ENCODE measurements around the gene TMEM233.
"Not testable (repeated sequence)": the region's sequence is repeated elsewhere in the genome, so short reads cannot be mapped to it uniquely, and the experiment has no call there.

TMEM233 gene

DNA sequence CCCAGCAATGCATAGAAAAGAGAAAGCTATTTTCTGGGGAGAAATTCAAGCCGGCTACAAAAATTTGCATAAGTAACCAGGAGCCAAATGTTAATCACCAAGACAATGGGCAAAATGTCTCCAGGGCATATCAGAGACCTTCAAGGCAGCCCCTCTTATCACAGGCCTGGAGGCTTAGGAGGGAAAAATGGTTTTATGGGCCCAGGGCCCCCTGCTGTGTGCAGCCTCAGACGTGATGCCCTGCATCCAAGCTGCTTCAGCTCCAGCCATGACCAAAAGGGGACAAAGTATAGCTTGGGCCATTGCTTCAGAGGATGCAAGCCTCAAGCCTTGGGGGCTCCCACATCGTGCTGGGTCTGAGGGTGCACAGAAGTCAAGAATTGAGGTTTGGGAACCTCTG lies 15.8 kb downstream of the TMEM233 start:
- DNase-seq (ENCODE audit: low read depth in 2 of 2), result no peak

DNA sequence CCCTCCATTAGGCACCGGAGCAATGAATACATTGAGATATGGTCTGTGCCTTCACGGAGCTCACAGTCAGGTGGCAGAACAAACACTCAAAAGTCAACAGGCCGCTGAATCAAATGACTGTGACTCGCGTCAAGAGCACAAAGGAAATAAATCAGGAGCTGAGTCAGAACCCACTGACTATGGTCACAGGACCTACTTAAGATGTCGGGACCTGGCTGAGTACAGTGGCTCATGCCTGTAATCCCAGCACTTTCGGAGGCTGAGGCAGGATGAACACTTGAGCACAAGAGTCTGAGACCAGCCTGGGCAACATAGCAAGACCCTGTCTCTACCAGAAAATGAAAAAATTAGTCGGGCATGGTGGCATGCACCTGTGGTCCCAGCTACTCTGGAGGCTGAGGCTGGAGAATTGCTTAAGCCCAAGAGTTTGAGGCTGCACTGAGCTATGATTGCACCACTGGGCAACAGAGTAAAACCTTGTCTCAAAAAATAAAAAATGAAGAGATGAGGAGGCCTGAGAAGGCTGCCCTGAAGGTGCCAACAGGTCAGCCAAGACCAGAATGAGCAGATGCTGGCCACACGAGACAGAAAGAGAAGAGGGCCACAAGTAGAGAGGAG lies 19.9 kb downstream of the TMEM233 start:
- no peak for DNase-seq (ENCODE audit: low read depth in 2 of 2)

DNA sequence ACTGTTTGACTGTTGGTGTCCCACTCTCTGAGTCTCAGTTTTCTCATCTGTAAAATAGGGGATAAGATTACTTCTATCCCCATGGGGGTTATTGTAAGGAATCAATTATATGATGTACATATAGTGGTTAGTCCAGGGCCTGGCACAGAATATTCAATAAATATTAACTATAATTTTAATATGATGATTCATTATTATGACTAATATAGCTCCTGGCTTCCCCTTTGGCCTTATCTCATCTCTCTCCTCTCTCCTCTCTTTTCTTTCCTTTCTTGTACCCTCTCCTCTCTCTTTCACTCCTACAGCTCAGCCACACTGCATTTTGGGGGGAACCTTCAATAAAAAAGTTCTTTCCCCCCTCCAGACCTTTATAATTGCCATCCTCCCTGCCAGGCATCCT lies 21.1 kb downstream of the TMEM233 start:
- no peak for DNase-seq (ENCODE audit: low read depth in 2 of 2)

DNA sequence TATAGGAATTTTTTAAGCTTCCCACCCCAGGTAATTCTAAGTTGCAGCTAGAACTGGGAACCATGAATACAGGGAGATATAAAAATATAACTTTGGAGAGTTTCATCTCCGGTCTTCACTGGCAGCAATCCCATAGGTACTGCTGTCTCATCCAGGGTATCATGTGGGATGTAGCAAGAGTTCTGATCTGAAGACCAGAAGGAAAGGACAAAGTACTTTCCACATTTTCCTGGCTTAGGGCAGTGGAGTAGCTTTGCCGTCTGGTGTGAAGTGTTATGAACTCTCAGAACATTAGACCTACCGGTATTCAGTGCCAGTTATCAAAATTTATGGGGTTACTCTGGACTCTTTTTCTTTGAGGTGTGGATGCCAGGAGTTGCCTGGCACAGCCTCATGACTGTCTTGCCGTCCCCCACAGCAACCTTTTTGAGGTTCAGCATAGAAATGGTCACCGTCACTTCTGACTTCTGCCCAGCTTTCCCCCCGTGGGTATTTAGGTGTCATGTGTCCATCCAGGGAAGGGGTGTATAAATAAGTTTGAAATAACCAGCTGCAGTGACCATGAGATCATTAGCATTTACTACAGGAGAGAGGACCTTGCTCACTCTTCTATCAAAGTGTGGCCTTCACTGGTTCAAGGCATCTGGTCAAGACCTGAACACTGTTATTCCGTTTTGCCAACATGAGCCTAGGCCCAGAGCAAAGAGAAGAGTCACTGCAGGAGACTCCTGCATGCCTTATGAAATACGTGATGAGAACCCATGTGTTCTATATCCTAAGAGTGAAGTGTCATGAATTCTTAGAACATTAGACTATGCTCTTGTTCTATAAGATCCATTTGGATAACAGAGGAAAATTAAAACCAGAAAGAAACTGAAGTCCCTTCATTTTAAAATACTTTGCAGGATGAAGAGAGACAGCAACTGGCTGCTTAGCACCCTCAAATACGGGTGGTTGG lies 22.2 kb downstream of the TMEM233 start:
- no peak for DNase-seq (ENCODE audit: low read depth in 2 of 2)

DNA sequence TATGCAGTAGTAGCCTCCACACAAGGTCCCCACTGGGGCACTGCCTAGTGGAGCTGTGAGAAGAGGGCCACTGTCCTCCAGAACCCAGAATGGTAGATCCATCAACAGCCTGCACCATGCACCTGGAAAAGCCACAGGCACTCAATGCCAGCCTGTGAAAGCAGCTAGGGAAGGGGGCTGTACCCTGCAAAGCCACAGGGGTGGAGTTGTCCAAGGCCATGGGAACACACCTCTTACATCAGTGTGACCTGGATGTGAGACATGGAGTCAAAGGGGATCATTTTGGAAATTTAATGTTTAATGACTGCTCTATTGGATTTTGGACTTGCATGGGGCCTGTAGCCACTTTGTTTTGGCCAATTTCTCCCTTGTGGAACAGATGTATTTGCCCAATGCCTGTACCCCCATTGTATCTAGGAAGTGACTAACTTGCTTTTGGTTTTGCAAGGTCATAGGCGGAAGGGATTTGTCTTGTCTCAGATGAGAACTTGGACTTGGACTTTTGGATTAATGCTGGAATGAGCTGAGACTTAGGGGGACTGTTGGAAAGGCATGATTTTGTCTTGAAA lies 24.8 kb downstream of the TMEM233 start:
- not testable (repeated sequence) for DNase-seq (ENCODE audit: low read depth in 2 of 2)

DNA sequence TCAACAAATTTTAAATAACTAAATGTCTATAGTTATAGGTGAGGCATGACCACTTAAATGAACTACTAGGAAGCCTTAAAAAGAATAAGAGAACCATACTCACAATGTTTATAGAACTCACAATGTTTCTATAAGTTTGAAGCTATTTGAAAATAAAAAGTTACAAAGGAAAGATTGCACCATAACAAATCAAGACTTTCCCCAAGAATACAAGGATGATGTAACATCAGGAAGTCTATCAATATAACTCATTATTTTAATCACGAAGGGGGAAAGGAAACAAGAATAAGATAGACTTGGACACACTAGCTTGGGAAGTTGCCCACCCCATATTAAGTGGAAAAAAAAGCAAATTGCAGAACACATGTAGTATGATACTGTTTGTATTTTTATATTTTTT lies 26.9 kb downstream of the TMEM233 start:
- no peak for DNase-seq (ENCODE audit: low read depth in 2 of 2)

DNA sequence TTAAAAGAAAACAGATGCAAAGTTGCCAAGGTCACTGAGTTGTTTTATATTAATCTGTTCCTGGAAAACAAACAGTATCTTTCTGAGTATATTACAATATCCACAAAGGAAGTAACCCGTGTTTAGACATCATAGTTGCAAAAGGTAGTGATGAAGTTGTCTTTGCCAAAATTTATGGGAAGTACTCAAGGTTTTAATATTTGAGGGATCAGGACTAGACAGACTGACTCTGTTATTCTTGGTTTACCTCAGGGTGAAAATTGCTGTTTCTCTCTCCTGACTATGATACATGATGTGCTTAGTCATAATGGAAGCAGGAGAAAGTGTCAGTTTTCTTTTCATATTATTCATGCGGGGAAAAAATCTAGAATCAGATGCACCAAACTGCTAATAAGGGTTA lies 28.3 kb downstream of the TMEM233 start:
- DNase-seq (ENCODE audit: low read depth in 2 of 2), result no peak

DNA sequence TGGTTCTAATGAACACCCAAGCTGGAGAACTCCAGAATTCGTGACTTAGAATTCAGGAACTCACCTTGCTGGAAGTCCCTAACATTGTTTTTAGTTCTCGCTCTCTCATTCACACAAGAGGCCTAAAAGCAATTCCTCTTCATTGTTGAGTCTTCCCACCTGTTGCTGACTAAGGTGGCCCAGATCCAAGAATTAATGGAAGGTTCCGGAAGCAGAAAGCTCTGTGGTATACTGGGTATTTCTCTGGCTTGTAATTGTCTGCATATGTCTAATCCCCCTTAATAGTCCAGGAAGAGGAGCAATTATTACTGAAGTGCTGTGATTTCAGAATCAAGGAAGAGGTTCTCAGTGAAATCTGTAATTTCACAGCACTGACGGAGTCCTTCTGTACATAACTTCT lies 31.4 kb downstream of the TMEM233 start:
- DNase-seq (ENCODE audit: low read depth in 2 of 2), result no peak

DNA sequence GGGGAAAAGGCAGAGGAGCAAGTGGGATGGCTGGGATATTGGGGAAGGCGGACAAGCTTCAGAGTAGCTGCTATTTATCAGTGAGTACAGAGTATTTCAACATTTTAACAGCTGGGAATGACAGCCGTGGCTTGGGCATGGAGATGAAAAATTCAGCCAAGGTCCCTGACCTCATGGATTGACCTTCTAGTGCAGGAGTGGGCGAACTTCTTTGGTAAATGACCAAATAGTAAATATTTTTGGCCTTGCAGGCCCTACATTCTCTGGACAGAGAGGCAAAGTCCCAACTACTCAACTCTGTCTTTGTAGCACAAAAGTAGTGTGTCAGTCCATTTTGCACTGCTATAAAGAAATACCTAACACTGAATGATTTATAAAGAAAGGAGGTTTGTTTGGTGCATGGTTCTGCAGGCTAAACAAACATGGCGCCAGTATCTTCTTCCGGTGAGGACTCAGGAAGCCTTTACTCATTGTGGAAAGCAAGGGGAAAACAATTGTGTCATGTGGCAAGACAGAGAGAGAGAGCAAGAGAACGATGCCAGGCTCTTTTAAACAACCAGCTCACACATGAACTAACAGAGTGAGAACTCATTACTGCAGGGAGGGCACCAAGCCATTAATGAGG lies 33.6 kb downstream of the TMEM233 start:
- DNase-seq (ENCODE audit: low read depth in 2 of 2), result no peak

DNA sequence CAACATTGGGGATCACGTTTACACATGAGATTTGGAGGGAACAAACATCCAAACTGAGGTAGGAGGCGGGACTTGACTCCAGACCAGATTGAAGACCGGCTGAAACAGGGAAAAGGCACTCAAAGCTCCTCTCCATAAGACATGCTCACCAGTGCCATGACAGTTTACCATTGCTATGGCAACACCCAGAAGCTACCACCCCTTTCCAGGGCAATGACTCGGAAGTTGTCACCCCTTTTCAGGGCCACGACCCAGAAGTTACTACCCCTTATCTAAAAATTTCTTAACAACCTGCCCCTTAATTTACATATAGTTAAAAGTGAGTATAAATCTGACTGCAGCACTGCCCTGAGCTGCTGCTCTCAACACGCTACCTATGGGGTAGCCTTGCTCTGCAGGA lies 34.1 kb downstream of the TMEM233 start:
- no peak for DNase-seq (ENCODE audit: low read depth in 2 of 2)

DNA sequence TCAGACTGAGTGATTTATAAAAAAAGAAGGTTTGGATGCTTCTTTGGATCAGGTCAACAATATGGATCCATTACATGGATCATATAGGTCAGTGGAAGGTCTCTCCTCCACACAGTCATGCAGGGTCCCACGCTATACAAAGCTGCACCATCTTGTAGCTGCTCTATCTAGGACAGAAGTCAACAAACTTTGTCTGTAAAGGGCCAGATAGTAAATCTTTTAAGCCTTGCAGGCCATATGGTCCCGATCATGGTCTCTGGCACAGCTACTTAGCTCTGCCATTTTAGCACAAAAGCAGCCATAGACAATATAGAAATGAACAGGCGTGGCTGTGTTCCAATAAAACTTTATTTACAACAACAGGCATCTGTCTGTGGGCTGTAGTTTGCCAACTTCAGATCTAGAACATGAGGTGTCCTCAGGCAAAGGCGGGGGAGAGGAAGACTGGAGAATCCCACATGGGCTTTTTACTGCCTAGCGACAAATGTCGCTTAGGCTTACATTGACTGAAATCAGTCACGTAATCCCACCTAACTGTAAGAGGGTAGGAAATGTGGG lies 36.7 kb downstream of the TMEM233 start:
- DNase-seq (ENCODE audit: low read depth in 2 of 2), result no peak

DNA sequence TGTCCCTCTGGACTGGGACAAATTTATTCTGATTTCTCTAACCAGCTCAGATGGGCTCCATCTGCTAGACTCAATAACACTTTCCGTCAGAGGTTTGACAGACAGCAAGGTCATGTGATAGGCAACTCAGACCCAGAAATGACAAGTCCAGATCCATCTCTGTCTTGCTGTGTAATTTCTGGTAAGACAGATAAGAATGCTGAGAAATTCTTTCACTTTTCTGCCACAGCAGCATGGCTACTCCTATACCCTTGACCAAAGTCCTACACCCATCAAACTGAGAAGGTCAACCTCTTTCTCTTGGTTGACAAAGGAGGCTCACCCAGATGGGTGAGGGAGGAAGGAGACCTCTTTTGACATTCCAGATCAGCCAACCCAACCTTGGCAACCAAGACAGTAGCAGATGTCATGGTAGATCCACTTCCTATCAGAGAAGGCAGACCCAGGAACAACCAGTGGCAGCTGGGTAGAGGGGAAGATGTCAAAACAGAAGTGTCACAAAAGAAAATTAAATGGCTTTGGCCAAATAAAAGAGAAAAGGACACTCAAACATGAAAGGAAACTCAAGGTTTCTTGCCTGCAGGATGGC lies 37.5 kb downstream of the TMEM233 start:
- DNase-seq (ENCODE audit: low read depth in 2 of 2), result no peak

DNA sequence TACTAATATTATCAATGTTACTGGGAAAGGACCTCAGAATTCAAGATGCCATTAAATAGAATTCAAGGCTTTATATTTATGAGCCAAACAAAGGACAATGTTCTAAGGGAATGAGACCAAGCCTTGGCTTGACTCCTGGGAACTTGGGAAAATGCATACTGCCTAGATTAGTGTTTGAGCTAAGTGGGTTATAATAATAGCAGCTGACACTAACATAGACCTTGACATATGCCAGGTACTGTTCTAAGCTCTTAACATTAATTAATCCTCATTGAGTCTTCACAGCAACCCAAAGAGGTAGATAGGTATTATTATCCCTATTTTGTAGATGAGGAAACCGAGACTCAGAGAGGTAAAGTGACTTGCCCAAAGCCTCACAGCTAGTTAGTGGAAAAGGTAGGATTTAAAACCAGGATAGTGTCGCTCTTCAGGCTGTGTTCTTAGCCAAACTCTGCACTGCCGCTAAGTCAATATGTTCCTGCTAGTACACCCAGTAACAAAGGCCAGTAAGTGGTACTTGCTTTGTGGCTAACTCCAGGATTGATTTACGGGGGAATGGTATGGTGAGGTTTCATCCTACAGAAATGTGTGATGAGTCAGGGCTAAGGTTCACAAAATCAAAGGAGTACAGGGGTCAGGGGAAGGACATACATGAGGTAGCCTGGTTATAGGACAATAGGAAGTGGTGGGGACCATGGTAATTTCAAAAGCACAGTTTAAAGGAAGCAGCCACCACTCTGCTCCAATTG lies 38.5 kb downstream of the TMEM233 start:
- DNase-seq (ENCODE audit: low read depth in 2 of 2), result no peak

DNA sequence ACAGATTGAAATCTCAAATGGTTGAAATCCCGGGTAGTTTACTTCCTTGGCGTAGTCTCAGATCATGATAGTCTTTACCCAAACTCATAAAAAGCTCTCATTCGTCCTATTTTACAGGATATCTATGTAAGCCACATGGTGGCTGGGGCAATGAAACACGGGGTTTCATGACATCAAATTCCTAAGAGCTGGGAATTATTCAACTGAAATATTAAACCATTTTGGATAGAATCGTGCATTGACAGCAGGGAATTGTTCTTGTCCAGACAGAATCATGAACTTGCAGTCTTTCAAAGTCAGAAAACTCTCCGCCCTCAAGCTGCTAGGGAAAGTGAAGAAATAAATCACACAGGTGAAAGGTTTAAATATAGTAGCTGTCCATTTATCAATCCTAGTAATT lies 41.2 kb downstream of the TMEM233 start:
- no peak for DNase-seq (ENCODE audit: low read depth in 2 of 2)

DNA sequence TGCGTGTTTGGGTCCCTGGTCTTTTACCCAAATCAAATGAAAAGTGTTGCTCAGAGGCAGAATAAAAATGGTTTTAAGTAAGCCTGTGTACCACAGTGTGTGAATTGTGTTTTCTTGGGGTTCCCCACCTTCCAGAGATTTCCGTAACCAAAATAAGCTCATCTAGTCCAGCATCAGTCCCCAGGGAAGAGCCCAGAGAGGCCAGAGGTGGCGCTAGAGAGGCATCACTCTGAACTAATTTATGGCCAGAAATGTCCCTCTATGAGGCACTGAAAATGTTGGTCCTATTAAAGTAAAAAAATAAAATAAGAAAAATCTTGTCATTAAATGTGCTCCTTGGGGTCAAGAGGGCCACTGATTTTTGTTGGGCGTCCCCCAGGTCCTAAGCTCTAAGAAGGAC lies 49.4 kb downstream of the TMEM233 start:
- no peak for DNase-seq (ENCODE audit: low read depth in 2 of 2)

DNA sequence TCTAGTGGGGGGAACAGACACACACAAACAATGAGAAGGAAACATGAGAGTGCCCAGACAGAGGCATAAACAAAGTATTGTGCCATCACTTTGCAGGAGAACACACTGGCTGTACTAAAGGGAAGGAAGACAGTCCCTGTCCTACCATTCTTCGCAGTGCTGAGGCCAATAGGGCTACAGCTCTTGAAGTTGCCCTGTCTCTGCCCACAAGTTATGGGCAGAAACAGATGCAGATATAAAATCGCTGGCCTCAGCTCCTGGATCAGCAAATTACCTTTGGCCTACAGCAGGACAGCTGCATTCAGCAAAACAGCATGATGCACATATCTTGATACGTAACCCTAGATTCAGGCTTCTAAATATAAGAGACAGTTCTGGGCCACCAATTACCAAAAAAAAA lies 51.4 kb downstream of the TMEM233 start:
- DNase-seq (ENCODE audit: low read depth in 2 of 2), result no peak

DNA sequence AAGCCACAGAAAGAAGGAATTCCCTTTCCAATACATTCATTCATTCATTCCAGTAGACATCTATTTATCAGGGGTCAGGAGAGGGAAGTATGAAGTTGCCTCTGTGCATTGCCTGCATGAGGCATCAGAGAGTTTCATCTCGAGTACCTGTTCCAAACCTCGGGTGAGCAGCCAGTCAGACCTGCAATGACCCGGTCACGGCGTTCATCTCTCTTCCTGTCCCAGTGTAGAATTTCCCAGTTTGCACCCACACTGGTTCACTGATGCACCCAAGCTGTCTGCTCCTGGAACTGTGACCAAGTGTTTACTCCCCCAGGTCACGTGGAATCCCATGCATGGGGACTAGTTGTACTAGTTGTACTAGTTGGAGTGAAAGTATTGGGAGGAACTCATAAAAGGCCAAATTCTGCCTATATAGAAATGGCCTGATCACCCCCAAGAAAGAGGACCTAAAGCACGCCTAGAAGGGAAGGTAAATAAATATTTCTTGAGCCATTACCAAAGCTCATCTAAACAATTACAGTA lies 52.0 kb downstream of the TMEM233 start:
- DNase-seq (ENCODE audit: low read depth in 2 of 2), result no peak

DNA sequence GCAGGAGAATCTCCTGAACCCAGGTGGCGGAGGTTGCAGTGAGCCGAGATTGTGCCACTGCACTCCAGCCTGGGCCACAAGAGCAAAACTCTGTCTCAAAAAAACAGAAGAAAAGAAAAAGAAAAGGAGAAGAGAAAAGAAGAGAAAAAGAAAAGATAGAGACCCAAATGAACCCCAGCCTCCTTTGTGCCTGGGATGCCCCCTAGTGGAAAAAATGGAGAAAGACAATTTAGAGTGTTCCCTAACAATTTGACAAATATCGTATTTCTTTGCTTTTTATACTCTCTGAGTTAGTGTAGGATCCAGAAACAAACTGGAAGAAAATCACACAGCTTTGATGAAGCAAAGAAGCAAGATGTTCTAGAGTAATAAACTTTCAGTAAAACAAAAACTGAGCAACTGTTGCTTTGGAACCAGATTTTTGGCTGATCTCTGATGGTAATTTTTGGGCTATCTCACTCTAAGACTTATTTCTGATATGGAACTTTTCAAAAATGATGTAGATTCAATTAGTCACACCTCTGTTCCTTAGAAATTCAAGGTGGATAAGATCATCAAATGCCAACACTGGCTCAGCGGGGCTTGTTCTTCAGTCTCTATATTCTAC lies 55.7 kb downstream of the TMEM233 start:
- DNase-seq (ENCODE audit: low read depth in 2 of 2), result no peak

DNA sequence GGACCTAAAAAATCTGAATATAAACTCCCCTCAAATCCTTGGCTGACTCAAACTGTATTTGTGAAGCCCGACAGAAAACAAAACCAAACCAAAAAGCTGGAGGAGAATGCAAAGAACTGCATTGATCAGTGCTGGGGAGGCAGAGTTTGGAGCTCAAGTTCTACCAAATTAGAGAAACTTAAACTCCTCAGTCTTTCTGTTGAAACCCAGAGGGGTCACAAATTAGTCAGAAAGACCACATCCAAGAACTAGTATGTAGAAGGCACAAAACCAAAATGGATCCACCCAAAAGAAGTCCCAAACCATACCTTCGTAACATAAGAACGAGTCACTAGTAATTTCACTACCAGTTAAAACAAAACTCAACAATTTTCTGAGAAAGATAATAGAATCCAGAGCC lies 59.1 kb downstream of the TMEM233 start:
- no peak for DNase-seq (ENCODE audit: low read depth in 2 of 2)

DNA sequence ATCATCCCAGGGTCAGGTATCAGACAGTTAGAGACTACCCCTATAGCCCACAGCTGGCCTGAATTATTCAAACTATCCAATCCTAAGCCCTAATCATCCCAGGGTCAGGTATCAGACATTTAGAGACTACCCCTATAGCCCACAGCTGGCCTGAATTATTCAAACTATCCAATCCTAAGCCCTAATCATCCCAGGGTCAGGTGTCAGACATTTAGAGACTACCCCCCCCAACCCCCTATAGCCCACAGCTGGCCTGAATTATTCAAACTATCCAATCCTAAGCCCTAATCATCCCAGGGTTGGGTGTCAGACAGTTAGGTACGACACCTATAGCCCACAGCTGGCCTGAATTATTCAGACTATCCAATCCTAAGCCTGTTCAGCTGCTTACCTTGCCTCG lies 63.4 kb downstream of the TMEM233 start:
- not testable (repeated sequence) for DNase-seq (ENCODE audit: low read depth in 2 of 2)
